ENCODE measurements around the gene GLTP. TPM values are rescaled to one million over a fixed set of nuclear protein-coding genes. Genes with fewer than 3 reads are reported as not detected.

The GLTP gene
- total RNA-seq, 1 experiment from 2014 or later: 55.2 TPM

DNA sequence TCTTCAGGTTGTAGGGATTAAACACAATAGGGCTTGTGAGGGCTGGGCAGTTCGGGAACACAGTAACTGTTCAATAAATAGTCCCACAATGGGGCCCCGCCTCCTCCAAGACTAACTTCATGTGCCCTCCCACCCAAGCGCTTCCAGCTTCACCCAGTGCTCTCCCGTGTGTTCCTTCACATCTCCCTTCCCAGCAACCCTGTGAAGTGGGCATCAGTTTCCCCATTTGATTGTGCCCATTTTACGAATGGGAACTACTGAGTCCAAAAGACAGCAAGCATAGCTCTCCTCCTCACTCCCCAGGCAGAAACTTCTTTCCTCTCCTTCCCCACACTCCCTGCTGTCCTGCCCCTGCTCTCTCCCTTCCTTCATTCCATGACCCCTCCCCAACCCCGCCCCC is 40.9 kb downstream of the GLTP start:
- no peaks in the 10 kb centered on the region for H3K27me3 ChIP-seq (replicated peaks)
- H3K9me3 ChIP-seq (replicated peaks): no peaks in the 10 kb centered on the region
- H3K27ac ChIP-seq: no peak overlapping the region
- H3K4me1 ChIP-seq (replicated peaks): peaks cover 22% of the 10 kb centered on the region
- DNase-seq (ENCODE audit: low read depth in 1 of 2, low spot score in 2 of 2): no peak
- no peak overlapping the region for H3K4me3 ChIP-seq
- H3K36me3 ChIP-seq: no peaks in the 10 kb centered on the region

DNA sequence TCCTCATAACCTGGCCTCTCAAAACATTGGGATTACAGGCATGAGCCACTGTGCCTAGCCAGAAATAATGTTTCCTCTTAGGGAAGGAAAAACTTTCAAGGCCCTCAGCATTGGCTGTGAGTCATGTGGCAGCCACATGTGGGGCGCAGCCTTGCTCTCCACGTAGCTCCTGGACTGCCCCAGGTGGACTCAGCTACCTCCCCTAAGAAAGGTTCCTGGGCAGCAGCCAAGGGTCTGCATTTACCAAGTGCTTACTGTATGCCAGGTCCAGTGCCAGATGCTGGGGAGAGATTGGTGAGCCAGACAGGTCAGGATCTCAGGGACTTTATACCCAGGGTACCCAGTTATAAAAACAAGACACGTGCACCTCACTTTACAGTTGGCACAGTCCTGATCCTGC is 43.4 kb downstream of the GLTP start:
- H3K4me1 ChIP-seq (replicated peaks): peaks cover 25% of the 10 kb centered on the region
- peaks cover 5% of the 10 kb centered on the region for H3K27me3 ChIP-seq (replicated peaks)
- H3K4me3 ChIP-seq: no peak overlapping the region
- 0 out of 2 replicates have a peak, but pooled peaks cover 2% of the 10 kb centered on the region for H3K9me3 ChIP-seq (replicated peaks)
- no peak overlapping the region for H3K27ac ChIP-seq
- no peak for DNase-seq (ENCODE audit: low read depth in 1 of 2, low spot score in 2 of 2)
- H3K36me3 ChIP-seq: no peaks in the 10 kb centered on the region

DNA sequence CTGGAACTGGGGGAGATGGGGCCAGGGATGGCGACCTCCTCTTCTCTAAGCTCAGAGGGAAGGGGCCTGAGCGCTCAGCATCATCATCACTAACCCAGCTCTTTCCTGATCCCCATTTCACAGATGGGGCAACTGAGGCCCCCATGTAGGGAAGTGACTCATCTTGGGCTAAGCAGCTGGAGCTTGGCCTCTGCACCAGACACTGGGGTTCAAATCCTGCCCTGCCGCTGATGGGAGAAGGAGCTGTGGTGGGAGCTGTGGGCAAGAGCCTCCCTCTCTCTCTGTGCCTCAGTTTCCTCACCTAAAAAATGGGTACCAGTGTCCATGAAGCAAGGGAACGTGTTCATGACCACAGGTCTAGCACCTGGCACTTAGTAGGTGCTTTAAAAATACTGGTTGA is 44.5 kb downstream of the GLTP start:
- Histone ChIP-seq H3K27ac (no peak overlapping the region), H3K9me3 (replicated peaks) (0 out of 2 replicates have a peak, but pooled peaks cover 2% of the 10 kb centered on the region), H3K27me3 (replicated peaks) (peaks cover 5% of the 10 kb centered on the region), H3K4me1 (replicated peaks) (peaks cover 25% of the 10 kb centered on the region), H3K36me3 (no peaks in the 10 kb centered on the region), H3K4me3 (no peak overlapping the region)
- no peak for DNase-seq (ENCODE audit: low read depth in 1 of 2, low spot score in 2 of 2)

DNA sequence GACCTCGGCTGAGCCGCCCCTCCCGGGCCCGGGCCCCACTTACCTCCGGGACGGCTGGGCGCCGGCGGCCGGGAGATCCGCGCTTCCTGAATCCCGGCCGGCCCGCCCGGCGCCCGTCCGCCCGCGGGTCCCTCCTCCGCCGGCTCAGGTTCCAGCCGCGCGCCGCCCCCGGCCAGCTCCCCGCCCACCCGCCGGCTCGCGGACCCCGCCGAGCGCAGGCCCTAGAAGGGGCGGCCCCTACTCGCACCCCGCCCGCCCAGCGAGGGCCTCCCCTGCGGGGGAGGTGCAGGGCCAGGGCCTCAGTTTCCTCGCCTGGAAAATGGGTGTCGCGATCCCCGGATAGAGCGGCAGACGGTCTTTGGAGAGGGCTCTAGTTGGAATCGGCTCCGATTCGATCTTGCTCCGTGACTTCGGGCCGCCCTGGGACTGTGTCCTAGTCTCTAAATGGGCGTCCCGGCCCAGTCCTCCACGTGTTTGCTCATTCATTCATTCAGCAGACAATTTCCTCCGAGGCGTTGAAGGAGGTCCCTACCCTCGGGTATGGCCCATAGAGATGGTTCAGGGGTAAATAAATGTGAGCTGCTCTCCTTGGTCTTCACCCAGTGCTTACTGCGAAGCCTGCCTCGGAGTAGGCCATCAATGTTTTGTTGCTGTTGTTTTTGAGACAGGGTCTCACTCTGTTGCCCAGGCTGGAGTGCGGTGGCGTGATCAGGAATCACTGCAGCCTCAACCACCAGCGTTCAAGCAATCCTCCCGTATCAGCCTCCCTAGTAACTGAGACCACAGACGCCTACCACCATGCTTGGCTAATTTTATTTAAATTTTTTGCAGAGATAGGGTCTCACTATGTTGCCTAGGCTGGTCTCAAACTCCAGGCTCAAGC is 46.8 kb downstream of the GLTP start, which contains the start of gene TRPV4:
Gene TRPV4, minus strand, starts transcription at position 92 of the 883 bp plus-strand sequence. CDS start 18,602 bp downstream, outside the sequence.
- DNase-seq (ENCODE audit: low read depth in 1 of 2, low spot score in 2 of 2): no peak
- Histone ChIP-seq H3K4me1 (replicated peaks) (peaks cover 23% of the 10 kb centered on the region), H3K27me3 (replicated peaks) (peaks cover 5% of the 10 kb centered on the region), H3K36me3 (no peaks in the 10 kb centered on the region), H3K9me3 (replicated peaks) (0 out of 2 replicates have a peak, but pooled peaks cover 2% of the 10 kb centered on the region), H3K4me3 (peak within 1 kb of the TSS; percentile 39), H3K27ac (no peak within 1 kb of the TSS)

DNA sequence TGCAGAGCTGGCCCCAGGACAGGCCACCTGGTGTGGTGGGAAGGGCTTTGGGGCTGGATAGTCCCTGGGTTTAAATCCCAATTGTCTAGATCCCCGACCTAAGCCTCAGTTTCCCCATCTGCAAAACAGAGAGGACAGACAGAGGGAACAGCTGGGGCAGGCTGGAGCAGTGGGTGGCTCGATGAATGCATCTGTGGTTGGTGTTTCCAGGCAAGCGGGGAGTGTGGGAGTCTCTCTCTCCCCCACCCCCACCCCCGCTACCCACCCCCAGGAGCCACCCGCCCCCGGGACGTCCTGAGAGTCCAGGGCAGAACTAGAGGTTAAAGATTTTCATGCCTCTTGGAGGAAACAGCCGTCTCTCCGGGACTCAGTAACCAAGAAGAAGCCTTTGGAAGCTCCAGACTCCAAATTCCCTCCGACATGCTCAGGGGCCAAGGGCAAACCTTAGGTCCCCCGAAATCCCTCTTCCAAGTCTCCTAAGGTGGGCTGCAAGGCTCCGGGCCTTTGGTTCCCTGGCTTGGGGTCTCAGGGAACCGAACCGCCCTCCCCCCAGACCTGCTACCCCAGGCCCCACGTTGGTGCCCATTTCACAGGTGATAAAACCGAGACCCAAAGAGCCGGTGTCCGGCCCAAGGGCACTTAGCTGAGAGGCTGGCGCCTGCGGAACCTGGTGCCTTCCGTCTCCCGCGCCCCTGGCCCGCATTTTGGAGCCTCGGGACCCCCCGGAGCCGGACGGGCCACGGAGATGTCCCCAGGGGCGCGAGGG is 47.6 kb downstream of the GLTP start:
- no peak overlapping the region for H3K27ac ChIP-seq
- H3K27me3 ChIP-seq (replicated peaks): peaks cover 5% of the 10 kb centered on the region
- 0 out of 2 replicates have a peak, but pooled peaks cover 2% of the 10 kb centered on the region for H3K9me3 ChIP-seq (replicated peaks)
- H3K36me3 ChIP-seq: no peaks in the 10 kb centered on the region
- H3K4me1 ChIP-seq (replicated peaks): peaks cover 15% of the 10 kb centered on the region
- peak overlapping the region; percentile 39 for H3K4me3 ChIP-seq
- no peak for DNase-seq (ENCODE audit: low read depth in 1 of 2, low spot score in 2 of 2)

DNA sequence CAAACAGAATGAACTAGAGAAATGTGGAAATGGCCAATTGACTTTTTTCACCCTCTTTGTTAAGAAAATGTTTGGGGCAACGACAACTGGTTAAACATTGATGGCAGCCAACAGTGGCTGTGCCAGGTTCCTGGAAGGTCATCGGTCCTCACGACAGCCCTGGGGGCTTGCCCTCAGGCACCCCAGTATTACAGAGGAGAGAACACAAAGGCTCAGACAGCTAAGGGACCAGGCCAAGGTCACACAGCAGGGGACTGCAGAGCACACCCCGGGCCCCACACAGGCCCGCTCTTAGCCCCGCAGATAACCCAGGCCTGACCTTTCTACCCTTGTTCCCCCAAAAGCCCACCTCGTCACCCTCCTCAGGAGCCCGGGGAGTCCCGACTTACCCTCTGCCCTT is 48.4 kb downstream of the GLTP start:
- H3K36me3 ChIP-seq: no peaks in the 10 kb centered on the region
- H3K4me1 ChIP-seq (replicated peaks): peaks cover 7% of the 10 kb centered on the region
- peaks cover 5% of the 10 kb centered on the region for H3K27me3 ChIP-seq (replicated peaks)
- no peak overlapping the region for H3K4me3 ChIP-seq
- H3K27ac ChIP-seq: no peak overlapping the region
- DNase-seq (ENCODE audit: low read depth in 1 of 2, low spot score in 2 of 2): no peak
- H3K9me3 ChIP-seq (replicated peaks): 0 out of 2 replicates have a peak, but pooled peaks cover 2% of the 10 kb centered on the region

DNA sequence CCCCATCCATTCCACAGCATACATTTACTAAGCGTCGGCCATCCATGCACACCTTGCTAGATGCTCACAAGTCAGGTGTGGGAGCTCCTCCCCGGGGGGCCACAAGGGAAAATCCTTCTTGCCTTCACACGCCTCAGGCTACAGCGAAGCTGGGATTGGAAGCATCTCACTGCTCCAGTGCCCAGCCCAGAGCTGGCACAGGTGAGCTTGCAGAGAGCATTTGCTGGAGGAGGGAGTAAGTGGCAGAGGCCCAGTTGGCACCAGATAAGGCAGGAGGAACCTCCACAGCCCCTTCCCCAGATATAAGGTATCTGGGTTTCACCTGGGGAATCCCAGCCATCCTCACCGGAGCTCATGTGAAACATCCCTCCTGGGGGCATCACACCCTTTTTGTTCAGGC is 49.0 kb downstream of the GLTP start:
- Histone ChIP-seq H3K4me3 (no peak overlapping the region), H3K4me1 (replicated peaks) (peaks cover 3% of the 10 kb centered on the region; the same call in 1 of the 2 replicates), H3K27me3 (replicated peaks) (peaks cover 5% of the 10 kb centered on the region), H3K36me3 (no peaks in the 10 kb centered on the region), H3K9me3 (replicated peaks) (0 out of 2 replicates have a peak, but pooled peaks cover 2% of the 10 kb centered on the region), H3K27ac (no peak overlapping the region)
- no peak for DNase-seq (ENCODE audit: low read depth in 1 of 2, low spot score in 2 of 2)

DNA sequence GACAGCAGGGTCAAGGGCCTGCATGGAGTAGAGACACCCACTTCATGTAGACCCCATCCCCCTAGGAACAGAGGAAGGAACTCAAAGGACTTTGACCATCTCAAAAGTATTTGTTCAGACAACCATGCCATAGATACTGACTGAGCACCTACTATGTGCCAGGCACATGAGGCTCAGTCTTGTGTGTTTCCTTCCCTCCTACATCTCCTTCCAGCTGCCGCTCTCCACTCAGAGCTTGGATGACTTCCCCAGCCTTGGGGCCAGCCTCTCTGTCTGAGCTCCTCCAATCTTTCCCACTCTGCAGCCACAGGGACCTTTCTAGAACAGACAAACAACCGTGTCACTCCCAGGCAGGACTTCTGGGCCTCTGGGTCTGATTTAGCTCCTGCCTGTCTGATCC is 49.6 kb downstream of the GLTP start:
- H3K36me3 ChIP-seq: no peaks in the 10 kb centered on the region
- DNase-seq (ENCODE audit: low read depth in 1 of 2, low spot score in 2 of 2): no peak

DNA sequence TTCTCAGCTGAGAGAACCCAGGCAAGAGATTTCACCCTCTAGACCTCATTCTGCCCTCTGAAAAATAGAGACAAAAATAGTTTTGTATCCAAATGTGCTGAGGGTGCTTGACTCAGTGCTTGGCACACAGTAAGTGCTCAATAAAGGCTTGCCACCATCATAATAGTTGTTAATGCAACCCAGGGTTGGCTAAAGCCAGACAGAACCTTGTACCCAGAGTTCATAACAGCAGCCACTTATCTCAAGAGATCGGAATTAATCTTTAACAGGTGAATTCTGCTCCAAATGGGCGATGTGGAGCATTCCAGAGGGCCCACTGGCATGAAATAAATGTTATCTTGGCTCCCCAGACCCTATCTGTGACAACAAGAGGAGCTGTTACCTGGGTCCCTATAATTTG is 50.1 kb downstream of the GLTP start:
- H3K36me3 ChIP-seq: no peaks in the 10 kb centered on the region
- no peak overlapping the region for H3K4me3 ChIP-seq
- no peak for DNase-seq (ENCODE audit: low read depth in 1 of 2, low spot score in 2 of 2)

More for the DNA sequence above, 49.6 kb downstream of the GLTP start:
- Histone ChIP-seq H3K27me3 (replicated peaks) (peaks cover 5% of the 10 kb centered on the region), H3K4me3 (no peak overlapping the region), H3K9me3 (replicated peaks) (0 out of 2 replicates have a peak, but pooled peaks cover 2% of the 10 kb centered on the region), H3K27ac (no peak overlapping the region), H3K4me1 (replicated peaks) (peaks cover 3% of the 10 kb centered on the region; the same call in 1 of the 2 replicates)

DNA sequence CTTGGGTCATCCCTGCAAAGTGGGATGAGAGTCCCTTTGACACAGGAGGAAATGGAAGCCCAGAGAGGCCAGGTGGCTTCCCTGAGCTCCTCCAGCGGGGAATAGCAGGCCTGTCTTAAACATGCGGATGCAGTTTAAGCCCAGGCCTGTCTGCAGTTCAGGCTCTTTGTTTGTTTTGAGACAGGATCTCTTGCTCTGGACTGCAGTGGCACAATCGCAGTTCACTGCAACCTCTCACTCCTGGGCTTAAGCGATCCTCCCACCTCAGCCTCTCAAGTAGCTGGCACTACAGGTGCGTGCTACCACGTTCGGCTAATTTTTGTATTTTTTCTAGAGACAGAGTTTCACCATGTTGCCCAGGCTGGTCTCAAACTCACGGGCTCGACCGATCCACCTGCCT is 50.7 kb downstream of the GLTP start:
- no peaks in the 10 kb centered on the region for H3K36me3 ChIP-seq
- H3K4me3 ChIP-seq: no peak overlapping the region
- H3K27me3 ChIP-seq (replicated peaks): peaks cover 5% of the 10 kb centered on the region
- H3K4me1 ChIP-seq (replicated peaks): peaks cover 3% of the 10 kb centered on the region; the same call in 1 of the 2 replicates
- DNase-seq (ENCODE audit: low read depth in 1 of 2, low spot score in 2 of 2): no peak
- H3K9me3 ChIP-seq (replicated peaks): 0 out of 2 replicates have a peak, but pooled peaks cover 2% of the 10 kb centered on the region
- H3K27ac ChIP-seq: no peak overlapping the region

More for the DNA sequence above, 50.1 kb downstream of the GLTP start:
- 0 out of 2 replicates have a peak, but pooled peaks cover 2% of the 10 kb centered on the region for H3K9me3 ChIP-seq (replicated peaks)
- H3K27ac ChIP-seq: no peak overlapping the region
- H3K27me3 ChIP-seq (replicated peaks): peaks cover 5% of the 10 kb centered on the region
- peaks cover 3% of the 10 kb centered on the region; the same call in 1 of the 2 replicates for H3K4me1 ChIP-seq (replicated peaks)

DNA sequence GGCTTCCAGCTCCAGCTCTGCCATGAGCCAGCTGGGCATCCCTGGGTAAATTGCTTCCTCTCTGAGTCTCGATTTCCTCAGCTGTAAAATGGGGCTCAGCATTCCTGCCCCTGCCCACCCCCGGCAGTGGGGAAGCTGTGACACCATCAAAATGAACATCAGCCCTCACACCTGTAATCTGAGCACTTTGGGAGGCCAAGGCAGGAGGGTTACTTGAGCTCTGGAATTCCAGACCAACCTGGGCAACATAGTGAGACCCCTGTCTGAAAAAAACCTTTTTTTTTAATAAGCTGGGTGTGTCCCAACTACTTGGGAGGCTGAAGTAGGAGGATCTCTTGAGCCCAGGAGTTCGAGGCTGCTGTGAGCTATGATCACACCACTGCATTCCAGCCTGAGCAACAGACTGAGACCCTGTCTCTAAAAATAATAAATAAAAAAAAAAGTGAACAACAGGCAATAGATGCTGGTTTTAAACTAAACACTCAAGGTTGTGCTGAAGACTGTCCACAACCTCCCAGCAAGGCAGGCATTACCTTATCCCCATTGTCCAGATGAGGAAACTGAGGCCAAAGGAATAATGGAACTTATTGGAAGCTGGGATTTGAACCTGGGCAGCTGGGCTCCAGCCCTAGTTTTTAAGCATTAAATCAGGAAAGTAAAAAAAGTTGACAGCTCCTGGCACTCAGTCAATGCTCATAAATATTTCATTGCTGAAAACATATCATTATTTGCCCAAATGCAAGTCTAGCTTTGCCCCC is 51.4 kb downstream of the GLTP start:
- H3K27ac ChIP-seq: no peak overlapping the region
- no peaks in the 10 kb centered on the region for H3K36me3 ChIP-seq
- no peak for DNase-seq (ENCODE audit: low read depth in 1 of 2, low spot score in 2 of 2)
- H3K9me3 ChIP-seq (replicated peaks): 0 out of 2 replicates have a peak, but pooled peaks cover 2% of the 10 kb centered on the region
- no peak overlapping the region for H3K4me3 ChIP-seq
- H3K4me1 ChIP-seq (replicated peaks): peaks cover 3% of the 10 kb centered on the region; the same call in 1 of the 2 replicates
- peaks cover 5% of the 10 kb centered on the region for H3K27me3 ChIP-seq (replicated peaks)

DNA sequence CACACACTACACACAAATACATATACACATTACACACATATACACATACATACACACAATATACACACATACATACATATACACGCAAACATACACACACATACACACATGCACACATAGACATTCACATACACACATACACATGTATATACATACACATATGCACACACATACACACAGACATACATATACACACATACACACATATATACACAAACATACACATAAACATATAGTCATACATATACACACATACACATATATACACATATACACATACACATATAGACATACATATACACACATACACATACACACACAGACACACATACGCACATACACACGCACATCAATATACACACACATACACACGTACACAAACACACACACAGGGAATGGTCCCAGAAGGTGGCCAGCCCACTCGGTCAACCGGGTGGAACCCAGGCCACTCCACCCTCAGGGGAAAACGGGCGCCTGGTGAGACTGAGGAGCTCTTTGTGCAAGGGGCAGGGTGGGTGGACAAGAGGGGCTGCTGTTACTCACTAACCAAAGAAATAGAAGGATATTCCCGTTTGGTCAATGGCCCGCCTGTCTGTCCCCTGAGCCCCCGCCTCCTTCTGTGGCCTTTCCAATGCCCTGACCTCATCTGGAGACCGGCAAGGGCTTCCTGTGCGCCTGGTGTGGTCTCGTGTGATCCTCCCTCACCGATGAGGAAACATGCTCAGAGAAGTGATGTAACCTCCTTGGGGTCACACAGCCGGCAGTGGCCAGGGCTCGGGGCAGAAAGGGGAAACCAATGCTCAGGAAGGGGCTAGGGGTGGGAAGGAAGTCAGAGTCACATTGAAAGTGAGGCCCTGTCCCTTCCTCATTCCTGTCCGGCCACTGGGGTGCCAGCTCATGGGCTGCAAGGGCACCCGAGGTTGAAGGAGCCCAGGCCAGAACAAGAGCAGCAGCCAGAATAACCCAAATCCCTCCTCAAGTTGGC is 52.5 kb downstream of the GLTP start:
- no peak for DNase-seq (ENCODE audit: low read depth in 1 of 2, low spot score in 2 of 2)
- H3K9me3 ChIP-seq (replicated peaks): no peaks in the 10 kb centered on the region
- peaks cover 2% of the 10 kb centered on the region for H3K27me3 ChIP-seq (replicated peaks)
- H3K4me3 ChIP-seq: no peak overlapping the region
- peaks cover 3% of the 10 kb centered on the region; the same call in 1 of the 2 replicates for H3K4me1 ChIP-seq (replicated peaks)
- H3K27ac ChIP-seq: no peak overlapping the region
- H3K36me3 ChIP-seq: no peaks in the 10 kb centered on the region

All from SJSA1 (cell line).